Heart right ventricle (tissue), 16 donors: Measurements from ENCODE around the gene MFNG. TPM values are rescaled to one million over a fixed set of nuclear protein-coding genes. Genes with fewer than 3 reads are reported as not detected.

Source experiments
- ATAC-seq, 8 donors: fragments of 200-7000 bp; cut with Tn5 transposase; one replicate each; pipeline ENCODE4 v1.9.1; 2020; ENCODE audit warnings: mild to moderate bottlenecking in 8 of 8, moderate library complexity in 8 of 8, moderate number of reproducible peaks in 1 of 8
- DNase-seq, 2 donors: peaks; one replicate each; pipeline ENCODE4 v3.0.0-alpha.2; 2020
- H3K27ac ChIP-seq, 10 donors: fragments of 200-600 bp; sonication (generic) in 2 of 10; one replicate each; pipeline versions ENCODE4 v1.5.0 to v1.8.0; 2020 to 2022; ENCODE audit warnings: mild to moderate bottlenecking in 3 of 10
- H3K27me3 ChIP-seq, 7 donors: fragments of 200-600 bp; one replicate each; pipeline ENCODE4 v1.8.0; 2021 to 2022; ENCODE audit warnings: mild to moderate bottlenecking in 2 of 7
- H3K36me3 ChIP-seq, 9 donors: fragments of 200-600 bp; sonication (generic) in 1 of 9; one replicate each; pipeline versions ENCODE4 v1.5.0 to v1.8.0; 2020 to 2022; ENCODE audit warnings: mild to moderate bottlenecking in 2 of 9
- H3K4me1 ChIP-seq, 9 donors: fragments of 200-600 bp; sonication (generic) in 1 of 9; one replicate each; pipeline versions ENCODE4 v1.5.0 to v1.8.0; 2020 to 2022; ENCODE audit warnings: mild to moderate bottlenecking in 4 of 9
- H3K4me3 ChIP-seq, 10 donors: fragments of 200-600 bp; sonication (generic) in 2 of 10; one replicate each; pipeline versions ENCODE4 v1.5.0 to v1.8.0; 2020 to 2022; ENCODE audit warnings: mild to moderate bottlenecking in 7 of 10, moderate library complexity in 2 of 10
- H3K9me3 ChIP-seq, 11 donors: fragments of 200-600 bp in 10 of 11; sonication (generic) in 2 of 11; one replicate each; pipeline versions ENCODE4 v1.5.0 to v1.8.0; 2013 to 2022; ENCODE audit warnings: mild to moderate bottlenecking in 2 of 11, control low read depth in 1 of 11, moderate library complexity in 1 of 11
- CTCF ChIP-seq, 9 donors: fragments of 200-600 bp; sonication (generic) in 2 of 9; IDR thresholded peaks; one replicate each; pipeline versions ENCODE4 v1.5.0 to v1.8.0; 2021 to 2022; ENCODE audit warnings: antibody characterized with exemption in 9 of 9, mild to moderate bottlenecking in 5 of 9, moderate library complexity in 1 of 9
- WGBS, 2 donors: extraction: QIAGEN DNeasy Blood & Tissue Kit; methylation state at CpG; one replicate each; pipeline ENCODE4 v1.1.7; 2013; ENCODE audit warnings: inconsistent platforms in 1 of 2; 5-methylcytosine and 5-hydroxymethylcytosine counted together
- intact Hi-C, 10 donors: fragments of 100-400 bp; cut with DNase I; formaldehyde crosslinking; loops; one replicate each; pipeline versions ENCODE4 v1.11.1 to v1.14.2; 2022
- polyA plus RNA-seq, 2 donors: library from polyadenylated mRNA; stranded (reverse); fragments of 200-250 nt; gene quantifications; one replicate each; pipeline ENCODE4 v1.2.3, GENCODE V29; 2013
- total RNA-seq, 10 donors: library from RNA; stranded (reverse); fragmentation: NEBNext Ultra II Directional in 3 of 10; extraction: Animal tissue kit (Norgen Biotek cat#: 25700) in 3 of 10; gene quantifications; one replicate each; pipeline versions ENCODE4 v1.2.1 to v1.2.4, GENCODE V29; 2021 to 2023
- donor health status: Arrhythmogenic right ventricular cardiomyopathy.
- donor health status: ischemic (EF 13 %, LVEDD 7.1; RV severe dilation, severe dysfunction).
- donor health status: healthy with polysubstance abuse.
- donor health status: DM: no; HTN: yes; CAD: no.
- donor health status: DM: no; HTN: no; CAD: no.
- donor health status: ischemic (EF 25% LVEDD 6.9; RV normal size, moderate dysfunction).
- donor health status: ischemic (EF 25% LVEDD 5.7; RV mildly dilated, moderate dysfunction).
- donor health status: healthy.
- donor health status: DM: yes; HTN: yes; CAD: no.
- donor health status: Ischemic cardiomyopathy.
- donor health status: ischemic (EF 35%, LVEDD 5.7; RV mildly dilated, moderate dysfunction).
- donor health status: nonischemic (EF 11% LVEDD 7.7; RV severe dilation, severe dysfunction).
- donor health status: DM: yes; HTN: yes; CAD: no.
- donor health status: PGD.
- donor health status: ischemic (EF 29% LVEDD 5.4; RV normal size, mild dysfunction).
- donor health status: nonischemic (EF 23%, LVEDD 6.1; RV moderate dilation, normal function).

Gene MFNG
- total and polyA plus RNA-seq, 12 donors: 5.1 to 19.4 (median 8.8) TPM

- intact Hi-C loops: loop anchor here in 8 of 10 donors (2.0 to 10.0 kb wide), 6 partner anchors 103 to 161 kb away; no protein-coding TSS in a partner anchor
- peaks cover 34 to 100% (median 96%) of the 10 kb centered on the region in 7 donors for H3K27me3 ChIP-seq
- ATAC-seq: no peak
Observed at GRCh38 chr22:37427711-37428635, 58.2 kb downstream of the MFNG start.

GRCh38 chr22:37427135-37427710, 59.0 kb downstream of the MFNG start, which contains the start of gene ELFN2:
ELFN2 (minus strand) TSS chr22:37427479; CDS start chr22:37375534, 51,945 bp downstream.
- Histone ChIP-seq H3K27ac (no peak within 1 kb of the TSS), H3K4me1 (peaks cover 0 to 12% (median 5%) of the 10 kb centered on the region in 9 donors), H3K27me3 (peaks cover 27 to 100% (median 96%) of the 10 kb centered on the region in 7 donors), H3K9me3 (no peaks in the 10 kb centered on the region), H3K36me3 (no peaks in the 10 kb centered on the region), H3K4me3 (peak within 1 kb of the TSS; percentile 21 to 60 (median 42))
- 0 to 1% methylated on average over 46 to 72 of the region's 72 CpGs for WGBS, 2 donors
- peak in 1 of 2 donors; percentile 31 for DNase-seq
- ATAC-seq: peak in 2 of 8 donors; percentile 20 to 31
- intact Hi-C loops: loop anchor here in 7 of 10 donors (5.0 to 10.0 kb wide), 5 partner anchors 102 to 160 kb away; no protein-coding TSS in a partner anchor
- no peak for TF ChIP-seq CTCF (IDR thresholded peaks at IDR 0.05)

More at GRCh38 chr22:37427711-37428635, 58.2 kb downstream of the MFNG start:
- Histone ChIP-seq H3K4me3 (peak overlapping the region in 9 of 10 donors; percentile 38 to 60 (median 42)), H3K4me1 (peaks cover 0 to 12% (median 5%) of the 10 kb centered on the region in 9 donors), H3K9me3 (peaks cover 0 to 6% (median 0%) of the 10 kb centered on the region in 11 donors), H3K27ac (no peak overlapping the region), H3K36me3 (no peaks in the 10 kb centered on the region)
- DNase-seq: no peak
- no peak for TF ChIP-seq CTCF (IDR thresholded peaks at IDR 0.05)
- WGBS, 2 donors: 17% methylated on average over 58 to 59 of the region's 59 CpGs

- ATAC-seq (no peak), DNase-seq (no peak)
- Histone ChIP-seq H3K4me3 (peak overlapping the region in 9 of 10 donors; percentile 21 to 60 (median 42)), H3K27ac (no peak overlapping the region), H3K9me3 (no peaks in the 10 kb centered on the region), H3K4me1 (peaks cover 0 to 12% (median 5%) of the 10 kb centered on the region in 9 donors), H3K27me3 (peaks cover 24 to 100% (median 96%) of the 10 kb centered on the region in 7 donors), H3K36me3 (no peaks in the 10 kb centered on the region)
- WGBS, 2 donors: 3% methylated on average over 23 to 24 of the region's 24 CpGs
- TF ChIP-seq CTCF (IDR thresholded peaks at IDR 0.05): no peak
- intact Hi-C loops: loop anchor here in 7 of 10 donors (5.0 to 10.0 kb wide), 5 partner anchors 102 to 159 kb away; no protein-coding TSS in a partner anchor
Observed at GRCh38 chr22:37426706-37427134, 59.5 kb downstream of the MFNG start.
